ENCODE measurements around the gene TSC2.

TSC2 gene

GRCh38 chr16:2026461-2027023, 21.2 kb upstream of the TSC2 start, which contains the start of gene NHERF2:
TSS of gene NHERF2 (plus strand) at chr16:2026902. CDS start at chr16:2027006, 104 bp downstream.
- TF ChIP-seq CTCF (IDR thresholded peaks at IDR 0.05; ENCODE audit: low read depth, low read length, missing control alignments): no peak
- in situ Hi-C loops (cut with HindIII; ENCODE audit: low sequenced_read_pairs): no loop called here
- peak within 1 kb of the TSS; percentile 50 for H3K4me3 ChIP-seq (ENCODE audit: low read depth, low read length)
- DNase-seq (ENCODE audit: low read depth): no peak

- in situ Hi-C loops (cut with HindIII; ENCODE audit: low sequenced_read_pairs): no loop called here
- TF ChIP-seq CTCF (IDR thresholded peaks at IDR 0.05; ENCODE audit: low read depth, low read length, missing control alignments): no peak
- peak overlapping the region; percentile 50 for H3K4me3 ChIP-seq (ENCODE audit: low read depth, low read length)
- DNase-seq (ENCODE audit: low read depth): no peak
Measured at GRCh38 chr16:2027024-2028010, 20.5 kb upstream of the TSC2 start.

- peak overlapping the region; percentile 50 for H3K4me3 ChIP-seq (ENCODE audit: low read depth, low read length)
- no peak for TF ChIP-seq CTCF (IDR thresholded peaks at IDR 0.05; ENCODE audit: low read depth, low read length, missing control alignments)
- no peak for DNase-seq (ENCODE audit: low read depth)
- in situ Hi-C loops (cut with HindIII; ENCODE audit: low sequenced_read_pairs): no loop called here
Measured at GRCh38 chr16:2028146-2028545, 19.6 kb upstream of the TSC2 start.

DNA sequence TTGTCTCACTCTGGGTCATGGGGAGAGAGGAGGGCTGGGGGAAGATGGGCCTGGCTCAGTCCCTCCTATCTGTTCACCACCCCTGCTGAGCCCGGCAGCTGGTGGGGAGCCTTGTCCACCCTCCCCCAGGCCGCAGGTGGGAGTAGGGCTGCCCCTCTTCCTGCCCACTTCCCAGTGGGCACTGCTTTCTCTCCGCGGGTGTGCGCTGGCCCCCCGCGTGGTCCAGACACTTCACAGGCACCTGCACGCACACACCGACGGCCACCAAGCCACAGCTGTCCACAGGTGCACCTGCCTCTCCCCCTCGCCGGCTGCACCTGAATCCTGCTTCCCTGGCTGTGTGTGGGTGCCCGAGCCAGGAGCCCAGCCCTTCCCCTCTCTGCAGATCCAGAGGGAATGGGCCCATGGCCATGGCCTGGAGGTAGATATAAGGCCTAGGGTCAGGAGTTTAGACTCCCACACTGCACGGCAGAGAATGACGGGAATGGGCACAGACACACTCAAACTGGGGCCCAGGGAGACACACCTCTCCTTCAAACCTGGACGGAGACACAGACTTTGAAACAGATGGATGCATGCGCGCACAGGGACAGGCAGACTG, 19.1 kb upstream of the TSC2 start:
- no peak overlapping the region for H3K4me3 ChIP-seq (ENCODE audit: low read depth, low read length)
- TF ChIP-seq CTCF (IDR thresholded peaks at IDR 0.05; ENCODE audit: low read depth, low read length, missing control alignments): no peak
- in situ Hi-C loops (cut with HindIII; ENCODE audit: low sequenced_read_pairs): no loop called here
- DNase-seq (ENCODE audit: low read depth): no peak

GRCh38 chr16:2029350-2029749, 18.4 kb upstream of the TSC2 start:
- H3K4me3 ChIP-seq (ENCODE audit: low read depth, low read length): no peak overlapping the region
- DNase-seq (ENCODE audit: low read depth): no peak
- in situ Hi-C loops (cut with HindIII; ENCODE audit: low sequenced_read_pairs): no loop called here
- no peak for TF ChIP-seq CTCF (IDR thresholded peaks at IDR 0.05; ENCODE audit: low read depth, low read length, missing control alignments)

DNA sequence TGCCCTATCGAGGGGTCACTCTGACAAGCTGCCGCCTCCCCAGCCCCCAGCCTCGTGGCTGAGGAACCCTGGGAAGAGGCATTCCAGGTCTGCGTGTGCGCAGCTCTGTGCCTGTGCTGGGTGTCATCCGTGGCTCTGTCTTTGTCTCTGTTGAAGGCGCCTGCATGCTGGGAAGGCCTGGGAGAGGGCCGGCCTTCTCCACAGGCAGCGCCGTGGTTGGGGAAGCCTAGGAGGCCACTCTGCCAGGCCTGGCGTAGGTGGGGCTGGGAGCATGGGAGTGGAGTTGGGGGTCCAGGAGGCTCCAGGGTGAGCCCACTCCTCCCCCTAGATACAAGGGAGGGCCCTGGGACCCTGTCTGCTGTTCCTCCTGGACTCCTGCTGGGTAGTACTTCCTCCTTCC, 17.7 kb upstream of the TSC2 start:
- in situ Hi-C loops (cut with HindIII; ENCODE audit: low sequenced_read_pairs): loop anchor here (10.0 kb wide), 1 partner anchor 135 kb away; no protein-coding TSS in a partner anchor
- no peak overlapping the region for H3K4me3 ChIP-seq (ENCODE audit: low read depth, low read length)

More for the DNA sequence above, 17.7 kb upstream of the TSC2 start:
- DNase-seq (ENCODE audit: low read depth): no peak
- no peak for TF ChIP-seq CTCF (IDR thresholded peaks at IDR 0.05; ENCODE audit: low read depth, low read length, missing control alignments)
